Suprapubic skin (tissue), 4 donors: Measurements from ENCODE around the gene SLC38A9.

Experiments used
- CTCF ChIP-seq, 2 donors: fragments of 200-600 bp in 1 of 2; fragments of 450-650 bp in 1 of 2; sonication (generic) in 1 of 2; IDR thresholded peaks; one replicate each; pipeline ENCODE4 v1.5.1; 2016 to 2019; ENCODE audit warnings: antibody characterized with exemption in 2 of 2, mild to moderate bottlenecking in 1 of 2, moderate library complexity in 1 of 2
- EP300 ChIP-seq: sonication (generic); formaldehyde crosslinking; IDR thresholded peaks from one replicate; pipeline ENCODE4 v1.6.1; 2017; ENCODE audit warnings: antibody characterized with exemption
- POLR2A ChIP-seq, 2 donors: fragments of 450-650 bp; IDR thresholded peaks; one replicate each; pipeline ENCODE4 v1.6.1; 2017; ENCODE audit warnings: antibody characterized with exemption in 2 of 2, mild to moderate bottlenecking in 2 of 2, moderate library complexity in 2 of 2
- POLR2AphosphoS5 ChIP-seq, 3 donors: sonication (generic); formaldehyde crosslinking; IDR thresholded peaks; one replicate each; pipeline ENCODE4 v1.6.1; 2017; ENCODE audit warnings: antibody characterized with exemption in 3 of 3

- no peak for TF ChIP-seq POLR2A (IDR thresholded peaks at IDR 0.05)
- TF ChIP-seq CTCF (IDR thresholded peaks at IDR 0.05), result no peak
- TF ChIP-seq EP300, result no peak
- no peak for TF ChIP-seq POLR2AphosphoS5 (IDR thresholded peaks at IDR 0.05)
These were observed 128.5 kb downstream of the SLC38A9 start for GRCh38 chr5:55583578-55583977.
